H1 (cell line): ENCODE measurements around the gene LCLAT1. TPM values are rescaled to one million over a fixed set of nuclear protein-coding genes. Genes with fewer than 3 reads are reported as not detected.

Source experiments
- CHD1 ChIP-seq: IDR thresholded peaks from 2 replicates; pipeline ENCODE4 v1.6.1; 2012; ENCODE audit warnings: low read depth, low read length, improper control_type of control experiment
- FOSL1 ChIP-seq: IDR thresholded peaks from 2 replicates; pipeline ENCODE4 v1.6.1; 2011; ENCODE audit warnings: mild to moderate bottlenecking, low read depth, low read length, moderate library complexity; ENCODE audit not compliant: insufficient read depth
- KDM5A ChIP-seq: fragments of 200-600 bp; IDR thresholded peaks from 2 replicates; pipeline ENCODE4 v1.7.1; 2012; ENCODE audit warnings: mild to moderate bottlenecking, low read length, inconsistent platforms, mixed read lengths
- MAFK ChIP-seq: IDR thresholded peaks from 2 replicates; pipeline ENCODE4 v1.6.1; 2012; ENCODE audit warnings: low read depth, mild to moderate bottlenecking, improper control_type of control experiment, low read length
- POLR2A ChIP-seq, 2 experiments: IDR thresholded peaks; 1 replicate in 1 of 2; 2 replicates in 1 of 2; pipeline ENCODE4 v1.6.1; 2011; ENCODE audit warnings: low read depth in 2 of 2, low read length in 2 of 2, mild to moderate bottlenecking in 2 of 2; ENCODE audit errors: control extremely low read depth in 1 of 2
- RXRA ChIP-seq: IDR thresholded peaks from 2 replicates; pipeline ENCODE4 v1.6.1; 2011; ENCODE audit warnings: low read depth, mild to moderate bottlenecking, low read length, moderate library complexity; ENCODE audit not compliant: insufficient read depth
- SIX5 ChIP-seq: IDR thresholded peaks from 2 replicates; pipeline ENCODE4 v1.6.1; 2011; ENCODE audit warnings: mild to moderate bottlenecking, low read depth, low read length
- TAF7 ChIP-seq: optimal IDR thresholded peaks from 2 replicates; pipeline ENCODE3; 2011; ENCODE audit warnings: low read depth, mild to moderate bottlenecking, inconsistent platforms, low read length, moderate library complexity, borderline replicate concordance
- polyA plus RNA-seq, 7 experiments: library from polyadenylated mRNA; depleted of rRNA in 3 of 7; stranded (reverse) in 5 of 7; unstranded in 2 of 7; fragments of >200 nt in 5 of 7; fragments of 200-250 nt in 2 of 7; gene quantifications; 1 replicate in 5 of 7; 2 replicates in 1 of 7; 4 replicates in 1 of 7; pipeline versions ENCODE4 v1.2.1 to v1.2.3, GENCODE V29; 2011 to 2013; ENCODE audit warnings: missing spikeins in 2 of 7, mixed read lengths in 2 of 7
- total RNA-seq: library from RNA; stranded (reverse); fragmentation: NEBNext Ultra II Directional; extraction: Animal tissue kit (Norgen Biotek cat#: 25700); gene quantifications from 2 replicates; pipeline ENCODE4 v1.2.1, GENCODE V29; 2021

Gene LCLAT1
- total and polyA plus RNA-seq, 2 of the 8 experiments (the other 6 are each of a cell fraction or from before 2014, with no cell fraction given) = 7.6 to 22.0 TPM

- TF ChIP-seq TAF7 = no peak
- TF ChIP-seq POLR2A (IDR thresholded peaks at IDR 0.05; ENCODE audit: control extremely low read depth in 1 of 2, low read depth in 2 of 2, low read length in 2 of 2) = no peak
- no peak for TF ChIP-seq RXRA
- no peak for TF ChIP-seq MAFK
- no peak for TF ChIP-seq KDM5A
- TF ChIP-seq FOSL1 = no peak
- TF ChIP-seq SIX5 = no peak
- TF ChIP-seq CHD1 = no peak
Observed at GRCh38 chr2:30649278-30649677, 202.2 kb downstream of the LCLAT1 start (continued).
